ENCODE data around the gene BRMS1. TPM values are rescaled to one million over a fixed set of nuclear protein-coding genes. Genes with fewer than 3 reads are reported as not detected.

BRMS1 gene
- total and polyA plus RNA-seq, 2 donors (not counting 1 experiment from before 2014, with no cell fraction given), result 25.7 to 43.9 TPM

- Histone ChIP-seq H2AFZ (ENCODE audit: low read length) (no peak overlapping the region), H3K9me3 (ENCODE audit: control insufficient read depth, insufficient read depth, low read depth, low read length) (no peaks in the 10 kb centered on the region), H3K4me2 (ENCODE audit: extremely low read depth, insufficient read depth, low read length) (no peak overlapping the region), H4K20me1 (ENCODE audit: control insufficient read depth, extremely low read depth, insufficient read depth, low read length) (no peaks in the 10 kb centered on the region), H3K4me3 (replicated peaks in 1 of 4; ENCODE audit: control extremely low read depth in 1 of 4, insufficient read depth in 1 of 4, low read depth in 3 of 4, low read length in 4 of 4) (no peak overlapping the region), H3K9ac (ENCODE audit: insufficient read depth, low read length) (no peak overlapping the region), H3K27ac (ENCODE audit: insufficient read depth, low read length) (no peak overlapping the region), H3K36me3 (ENCODE audit: control insufficient read depth, insufficient read depth, low read length) (no peaks in the 10 kb centered on the region), H3K4me1 (ENCODE audit: control insufficient read depth, extremely low read depth, insufficient read depth, low read length) (peaks cover 4% of the 10 kb centered on the region), H3K79me2 (ENCODE audit: control insufficient read depth, insufficient read depth, low read length) (no peaks in the 10 kb centered on the region), H3K27me3 (ENCODE audit: control insufficient read depth, insufficient read depth, low read length) (peaks cover 35% of the 10 kb centered on the region)
- no peak for TF ChIP-seq EZH2 (IDR thresholded peaks at IDR 0.05; ENCODE audit: low read length, missing control alignments)
- TF ChIP-seq CTCF (conservative IDR thresholded peaks at IDR 0.05 in 1 of 2, IDR thresholded peaks at IDR 0.05 in 1 of 2; ENCODE audit: low read depth in 1 of 2, low read length in 2 of 2), result no peak
- DNase-seq (ENCODE audit: low read depth in 2 of 2), result no peak
Observed at GRCh38 chr11:66293777-66294625, 50.9 kb downstream of the BRMS1 start.

- H3K4me3 ChIP-seq (replicated peaks in 1 of 4; ENCODE audit: control extremely low read depth in 1 of 4, insufficient read depth in 1 of 4, low read depth in 3 of 4, low read length in 4 of 4), result no peak overlapping the region
- no peaks in the 10 kb centered on the region for H3K36me3 ChIP-seq (ENCODE audit: control insufficient read depth, insufficient read depth, low read length)
- H3K9me3 ChIP-seq (ENCODE audit: control insufficient read depth, insufficient read depth, low read depth, low read length), result no peaks in the 10 kb centered on the region
- no peak overlapping the region for H3K27ac ChIP-seq (ENCODE audit: insufficient read depth, low read length)
- no peak overlapping the region for H3K9ac ChIP-seq (ENCODE audit: insufficient read depth, low read length)
- H4K20me1 ChIP-seq (ENCODE audit: control insufficient read depth, extremely low read depth, insufficient read depth, low read length), result no peaks in the 10 kb centered on the region
- H3K79me2 ChIP-seq (ENCODE audit: control insufficient read depth, insufficient read depth, low read length), result peaks cover 3% of the 10 kb centered on the region
- no peak overlapping the region for H2AFZ ChIP-seq (ENCODE audit: low read length)
- DNase-seq (ENCODE audit: low read depth in 2 of 2), result no peak
- peaks cover 4% of the 10 kb centered on the region for H3K4me1 ChIP-seq (ENCODE audit: control insufficient read depth, extremely low read depth, insufficient read depth, low read length)
- no peak overlapping the region for H3K4me2 ChIP-seq (ENCODE audit: extremely low read depth, insufficient read depth, low read length)
- peak; percentile 3 for TF ChIP-seq EZH2 (IDR thresholded peaks at IDR 0.05; ENCODE audit: low read length, missing control alignments)
- TF ChIP-seq CTCF (conservative IDR thresholded peaks at IDR 0.05 in 1 of 2, IDR thresholded peaks at IDR 0.05 in 1 of 2; ENCODE audit: low read depth in 1 of 2, low read length in 2 of 2), result no peak
- peaks cover 34% of the 10 kb centered on the region for H3K27me3 ChIP-seq (ENCODE audit: control insufficient read depth, insufficient read depth, low read length)
Observed at GRCh38 chr11:66293352-66293751, 51.6 kb downstream of the BRMS1 start.

- Histone ChIP-seq H3K36me3 (ENCODE audit: control insufficient read depth, insufficient read depth, low read length) (no peaks in the 10 kb centered on the region), H3K27me3 (ENCODE audit: control insufficient read depth, insufficient read depth, low read length) (peaks cover 32% of the 10 kb centered on the region), H4K20me1 (ENCODE audit: control insufficient read depth, extremely low read depth, insufficient read depth, low read length) (no peaks in the 10 kb centered on the region), H3K9me3 (ENCODE audit: control insufficient read depth, insufficient read depth, low read depth, low read length) (no peaks in the 10 kb centered on the region), H3K27ac (ENCODE audit: insufficient read depth, low read length) (no peak overlapping the region), H3K4me1 (ENCODE audit: control insufficient read depth, extremely low read depth, insufficient read depth, low read length) (peaks cover 6% of the 10 kb centered on the region), H2AFZ (ENCODE audit: low read length) (no peak overlapping the region), H3K79me2 (ENCODE audit: control insufficient read depth, insufficient read depth, low read length) (peaks cover 9% of the 10 kb centered on the region), H3K4me2 (ENCODE audit: extremely low read depth, insufficient read depth, low read length) (no peak overlapping the region), H3K9ac (ENCODE audit: insufficient read depth, low read length) (no peak overlapping the region), H3K4me3 (replicated peaks in 1 of 4; ENCODE audit: control extremely low read depth in 1 of 4, insufficient read depth in 1 of 4, low read depth in 3 of 4, low read length in 4 of 4) (no peak overlapping the region)
- no peak for DNase-seq (ENCODE audit: low read depth in 2 of 2)
- TF ChIP-seq CTCF (conservative IDR thresholded peaks at IDR 0.05 in 1 of 2, IDR thresholded peaks at IDR 0.05 in 1 of 2; ENCODE audit: low read depth in 1 of 2, low read length in 2 of 2) (no peak), EZH2 (IDR thresholded peaks at IDR 0.05; ENCODE audit: low read length, missing control alignments) (peak; percentile 58)
Observed at GRCh38 chr11:66292543-66293332, 52.2 kb downstream of the BRMS1 start.
